NT2/D1 (cell line): ENCODE measurements around the gene TAGLN2.

Experiments
- SUZ12 ChIP-seq: IDR thresholded peaks from 2 replicates; pipeline ENCODE4 v1.6.1; 2011; ENCODE audit not compliant: insufficient read length, insufficient read depth; ENCODE audit errors: extremely low read depth
- YY1 ChIP-seq: IDR thresholded peaks from 2 replicates; pipeline ENCODE4 v1.6.1; 2011; ENCODE audit not compliant: insufficient read length, insufficient read depth
- ZNF274 ChIP-seq: IDR thresholded peaks from 2 replicates; pipeline ENCODE4 v1.6.1; 2011; ENCODE audit warnings: mild to moderate bottlenecking, low read depth, low read length

DNA sequence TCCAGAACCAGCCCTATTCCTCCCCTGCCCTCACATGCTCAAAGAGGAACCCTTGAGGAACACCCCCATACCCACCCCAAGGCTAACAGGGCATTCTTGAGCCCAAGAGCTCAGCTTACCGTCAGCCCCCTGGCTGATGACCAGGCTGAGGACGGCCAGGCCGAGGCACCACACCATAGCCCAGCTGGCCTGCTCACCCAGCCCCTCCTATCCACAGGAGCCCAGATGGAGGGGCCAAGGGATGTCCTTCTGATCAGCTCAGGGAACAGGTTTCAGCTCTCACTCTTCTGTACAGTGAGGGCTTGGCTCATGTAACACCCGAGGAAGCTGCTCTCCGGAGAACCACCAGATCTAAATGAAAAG is 18.0 kb upstream of the TAGLN2 start:
- TF ChIP-seq ZNF274 (no peak), YY1 (no peak), SUZ12 (no peak)
